Measurements from ENCODE around the gene SPAG5.

DNA sequence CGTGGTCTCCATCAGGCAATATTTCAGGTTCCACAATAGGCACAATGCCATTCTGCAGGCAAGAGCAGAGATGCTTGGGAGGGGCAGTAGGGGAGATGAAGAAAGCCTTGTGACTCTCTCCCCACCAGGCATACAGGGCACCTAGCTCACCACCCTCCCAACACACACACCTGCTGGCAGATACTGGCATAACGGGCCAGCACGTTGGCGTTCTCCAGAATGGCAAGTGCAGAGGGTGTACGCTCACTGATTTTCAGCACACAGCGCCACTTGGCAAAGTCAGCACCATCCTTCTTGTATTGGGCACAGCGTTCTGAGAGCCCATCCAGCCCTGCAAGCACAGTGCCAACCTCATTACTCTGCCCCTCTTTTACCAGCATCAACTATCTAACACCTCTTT, 24.3 kb downstream of the SPAG5 start:
- TF ChIP-seq, protein P1, sequence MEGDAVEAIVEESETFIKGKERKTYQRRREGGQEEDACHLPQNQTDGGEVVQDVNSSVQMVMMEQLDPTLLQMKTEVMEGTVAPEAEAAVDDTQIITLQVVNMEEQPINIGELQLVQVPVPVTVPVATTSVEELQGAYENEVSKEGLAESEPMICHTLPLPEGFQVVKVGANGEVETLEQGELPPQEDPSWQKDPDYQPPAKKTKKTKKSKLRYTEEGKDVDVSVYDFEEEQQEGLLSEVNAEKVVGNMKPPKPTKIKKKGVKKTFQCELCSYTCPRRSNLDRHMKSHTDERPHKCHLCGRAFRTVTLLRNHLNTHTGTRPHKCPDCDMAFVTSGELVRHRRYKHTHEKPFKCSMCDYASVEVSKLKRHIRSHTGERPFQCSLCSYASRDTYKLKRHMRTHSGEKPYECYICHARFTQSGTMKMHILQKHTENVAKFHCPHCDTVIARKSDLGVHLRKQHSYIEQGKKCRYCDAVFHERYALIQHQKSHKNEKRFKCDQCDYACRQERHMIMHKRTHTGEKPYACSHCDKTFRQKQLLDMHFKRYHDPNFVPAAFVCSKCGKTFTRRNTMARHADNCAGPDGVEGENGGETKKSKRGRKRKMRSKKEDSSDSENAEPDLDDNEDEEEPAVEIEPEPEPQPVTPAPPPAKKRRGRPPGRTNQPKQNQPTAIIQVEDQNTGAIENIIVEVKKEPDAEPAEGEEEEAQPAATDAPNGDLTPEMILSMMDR (IDR thresholded peaks at IDR 0.05; ENCODE audit: low read length), result peak; percentile 5; the same call in 1 of the 2 replicates
- no peak for TF ChIP-seq EZH2 (IDR thresholded peaks at IDR 0.05; ENCODE audit: borderline replicate concordance, low read length)
